Stimulated activated CD8-positive, alpha-beta memory T cell treated with anti-CD3 and anti-CD28 coated beads, Interleukin-4, amount 100 ng/mL, for 4 hours (primary cell): ENCODE results near the gene EID3.
A peak's percentile ranks its signal among the peaks of the same experiment; 100 is the strongest.
"Not testable (repeated sequence)": the region's sequence is repeated elsewhere in the genome, so short reads cannot be mapped to it uniquely, and the experiment has no call there.

Experiments used
- DNase-seq, 2 donors: peaks; one replicate each; pipeline ENCODE4 v3.0.0-alpha.2; 2020; ENCODE audit warnings: low read depth in 2 of 2, low spot score in 1 of 2

The EID3 gene

GRCh38 chr12:104288635-104289274 lies 14.8 kb upstream of the EID3 start:
- peak; percentile 57 to 74 for DNase-seq

GRCh38 chr12:104290320-104290719 lies 13.2 kb upstream of the EID3 start:
- DNase-seq: no peak

- no peak for DNase-seq
Measured at GRCh38 chr12:104290855-104291254, 12.7 kb upstream of the EID3 start.

GRCh38 chr12:104291867-104292524 lies 11.5 kb upstream of the EID3 start:
- no peak for DNase-seq

GRCh38 chr12:104292872-104293794 lies 10.4 kb upstream of the EID3 start:
- no peak for DNase-seq

GRCh38 chr12:104294158-104294859 lies 9.2 kb upstream of the EID3 start:
- not testable (repeated sequence) for DNase-seq

- DNase-seq: no peak
Measured at GRCh38 chr12:104294927-104295668, 8.4 kb upstream of the EID3 start.

GRCh38 chr12:104295954-104296353 lies 7.6 kb upstream of the EID3 start:
- no peak for DNase-seq

- no peak for DNase-seq
Measured at GRCh38 chr12:104296718-104297117, 6.8 kb upstream of the EID3 start.

GRCh38 chr12:104297477-104298113 lies 5.9 kb upstream of the EID3 start:
- DNase-seq: no peak

GRCh38 chr12:104299842-104300481 lies 3.6 kb upstream of the EID3 start:
- DNase-seq: no peak

GRCh38 chr12:104304261-104305009 lies 896 bp downstream of the EID3 start:
- no peak for DNase-seq

GRCh38 chr12:104305349-104305748 lies 1.8 kb downstream of the EID3 start:
- DNase-seq: no peak

- DNase-seq: no peak
Measured at GRCh38 chr12:104306376-104306775, 2.8 kb downstream of the EID3 start.

GRCh38 chr12:104306943-104307654 lies 3.6 kb downstream of the EID3 start:
- no peak for DNase-seq

GRCh38 chr12:104307655-104308000 lies 4.1 kb downstream of the EID3 start:
- no peak for DNase-seq

- DNase-seq: no peak
Measured at GRCh38 chr12:104309446-104309993, 6.0 kb downstream of the EID3 start.
